ENCODE measurements around the gene GP9.
"Not testable (repeated sequence)": the region's sequence is repeated elsewhere in the genome, so short reads cannot be mapped to it uniquely, and the experiment has no call there.

GP9 gene

DNA sequence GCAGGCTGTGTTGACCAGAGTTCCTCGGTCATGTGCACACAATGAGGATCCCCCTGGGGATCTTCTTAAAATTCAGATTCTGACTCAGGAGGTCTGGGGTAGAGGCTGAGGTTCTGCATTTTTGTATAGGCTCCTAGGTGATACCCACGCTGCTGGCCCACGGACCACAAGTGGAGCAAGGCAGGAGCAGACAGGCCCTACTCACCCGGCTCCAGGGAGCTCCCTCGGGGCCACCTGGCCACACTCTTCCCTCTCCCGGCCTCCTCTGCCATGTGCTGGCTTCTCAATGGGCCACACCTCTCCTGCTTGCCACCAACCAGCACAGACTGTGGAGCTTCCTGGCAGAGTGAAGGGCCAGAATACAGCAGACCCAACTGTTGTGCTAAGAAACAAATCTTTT lies 23.9 kb downstream of the GP9 start:
- H3K4me3 ChIP-seq (ENCODE audit: control insufficient read depth, low read depth, low read length): no peak overlapping the region
- TF ChIP-seq, protein P1, sequence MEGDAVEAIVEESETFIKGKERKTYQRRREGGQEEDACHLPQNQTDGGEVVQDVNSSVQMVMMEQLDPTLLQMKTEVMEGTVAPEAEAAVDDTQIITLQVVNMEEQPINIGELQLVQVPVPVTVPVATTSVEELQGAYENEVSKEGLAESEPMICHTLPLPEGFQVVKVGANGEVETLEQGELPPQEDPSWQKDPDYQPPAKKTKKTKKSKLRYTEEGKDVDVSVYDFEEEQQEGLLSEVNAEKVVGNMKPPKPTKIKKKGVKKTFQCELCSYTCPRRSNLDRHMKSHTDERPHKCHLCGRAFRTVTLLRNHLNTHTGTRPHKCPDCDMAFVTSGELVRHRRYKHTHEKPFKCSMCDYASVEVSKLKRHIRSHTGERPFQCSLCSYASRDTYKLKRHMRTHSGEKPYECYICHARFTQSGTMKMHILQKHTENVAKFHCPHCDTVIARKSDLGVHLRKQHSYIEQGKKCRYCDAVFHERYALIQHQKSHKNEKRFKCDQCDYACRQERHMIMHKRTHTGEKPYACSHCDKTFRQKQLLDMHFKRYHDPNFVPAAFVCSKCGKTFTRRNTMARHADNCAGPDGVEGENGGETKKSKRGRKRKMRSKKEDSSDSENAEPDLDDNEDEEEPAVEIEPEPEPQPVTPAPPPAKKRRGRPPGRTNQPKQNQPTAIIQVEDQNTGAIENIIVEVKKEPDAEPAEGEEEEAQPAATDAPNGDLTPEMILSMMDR (conservative IDR thresholded peaks at IDR 0.05; ENCODE audit: control insufficient read depth, insufficient read depth, low read depth, low read length): no peak
- DNase-seq (ENCODE audit: low read depth): no peak

DNA sequence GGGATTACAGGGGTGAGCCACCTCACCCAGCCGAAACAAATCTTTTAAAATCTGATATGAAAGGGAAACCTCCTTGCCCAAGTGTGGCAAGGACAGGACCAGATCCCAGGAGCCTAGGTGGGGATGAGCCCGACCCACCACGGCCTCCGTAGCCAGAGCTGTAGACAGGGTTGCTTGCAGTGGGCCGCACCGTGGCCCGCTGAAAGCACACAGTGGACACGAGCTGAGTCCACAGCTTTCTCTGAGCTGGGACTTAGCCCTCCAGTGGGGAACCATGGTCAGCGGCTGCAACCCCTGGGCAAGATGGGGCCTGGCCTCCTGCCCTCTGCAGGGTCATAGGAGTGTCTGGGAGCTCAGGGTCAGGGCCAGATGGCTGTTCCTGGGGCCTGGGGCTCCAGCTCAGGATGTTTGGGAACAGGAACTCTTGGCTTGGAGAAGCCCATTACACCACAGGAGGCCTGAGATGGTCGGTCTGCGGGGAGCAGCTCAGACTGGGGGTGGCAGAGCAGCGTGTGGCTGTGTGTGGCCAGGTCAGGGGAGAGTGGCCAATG lies 24.7 kb downstream of the GP9 start:
- TF ChIP-seq, protein P1 (conservative IDR thresholded peaks at IDR 0.05; ENCODE audit: control insufficient read depth, insufficient read depth, low read depth, low read length): no peak
- no peak overlapping the region for H3K4me3 ChIP-seq (ENCODE audit: control insufficient read depth, low read depth, low read length)
- DNase-seq (ENCODE audit: low read depth): no peak

DNA sequence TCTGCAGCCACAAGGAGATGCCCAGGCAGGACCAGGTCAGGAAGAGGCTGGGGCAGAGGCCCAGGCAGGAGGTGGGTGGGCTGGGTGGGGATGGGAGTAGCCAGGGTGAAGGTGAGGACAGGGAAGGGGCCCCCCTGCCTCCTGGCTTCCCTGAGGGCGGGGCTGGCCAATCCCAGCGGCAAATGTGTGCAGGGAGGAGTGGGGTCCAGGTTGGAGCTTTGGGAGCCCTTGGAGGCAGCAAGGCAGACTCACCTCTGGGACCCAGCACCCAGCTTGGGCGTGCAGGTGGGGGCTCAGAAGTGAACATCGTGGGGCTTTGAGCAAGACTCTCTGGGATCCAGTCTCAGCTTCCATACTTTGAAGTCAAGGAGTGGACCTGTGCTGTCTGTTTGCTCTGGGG lies 25.2 kb downstream of the GP9 start:
- no peak overlapping the region for H3K4me3 ChIP-seq (ENCODE audit: control insufficient read depth, low read depth, low read length)
- TF ChIP-seq, protein P1 (conservative IDR thresholded peaks at IDR 0.05; ENCODE audit: control insufficient read depth, insufficient read depth, low read depth, low read length): no peak
- DNase-seq (ENCODE audit: low read depth): no peak

DNA sequence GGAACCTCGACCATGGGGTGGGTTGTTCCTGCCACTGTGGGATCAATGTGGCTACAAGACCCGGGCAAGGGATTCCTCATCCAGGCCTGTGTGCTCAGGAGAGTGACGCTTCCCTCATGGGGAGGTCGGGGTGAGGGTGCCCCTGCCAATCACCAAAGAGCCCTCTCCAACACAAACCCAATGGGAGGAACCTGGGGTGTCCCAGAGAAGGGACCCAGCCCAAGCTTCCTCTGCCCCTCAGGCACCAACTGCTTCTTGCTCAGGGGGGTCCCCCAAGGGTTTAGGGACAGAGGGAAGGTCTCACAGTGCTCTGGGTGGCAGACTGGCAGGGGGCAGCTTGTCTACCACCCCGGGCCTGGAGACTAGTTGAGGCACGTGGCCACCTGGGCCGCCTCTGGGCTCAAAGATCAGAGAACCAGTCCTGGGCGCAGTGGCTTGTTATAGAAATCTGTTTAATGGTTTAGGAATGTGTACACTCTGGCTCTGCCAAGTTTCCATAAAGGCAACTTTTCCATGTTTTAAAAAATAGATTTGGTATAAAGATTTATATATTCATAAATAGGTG lies 26.6 kb downstream of the GP9 start:
- TF ChIP-seq, protein P1 (conservative IDR thresholded peaks at IDR 0.05; ENCODE audit: control insufficient read depth, insufficient read depth, low read depth, low read length): no peak
- H3K4me3 ChIP-seq (ENCODE audit: control insufficient read depth, low read depth, low read length): no peak overlapping the region
- DNase-seq (ENCODE audit: low read depth): peak; percentile 11

DNA sequence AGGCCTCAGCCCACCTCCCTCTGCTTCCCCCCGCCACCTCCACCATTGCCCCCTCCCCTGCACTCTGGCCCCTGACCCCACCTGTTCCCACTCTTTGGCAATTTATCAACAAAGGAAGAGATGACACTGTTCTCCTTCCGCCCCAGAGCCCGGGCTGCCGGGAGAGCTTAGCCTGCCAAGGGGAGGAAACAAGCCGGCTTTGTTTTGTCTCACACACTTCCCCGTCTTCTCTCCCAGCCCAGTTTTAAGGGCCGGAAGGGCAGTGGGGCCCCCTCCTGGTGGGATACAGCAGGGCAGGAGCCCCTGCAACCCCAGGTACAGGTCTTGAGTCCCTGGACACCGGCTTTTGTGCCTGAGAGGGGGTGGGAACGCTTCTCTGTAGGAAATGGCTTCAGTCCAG lies 27.3 kb downstream of the GP9 start:
- DNase-seq (ENCODE audit: low read depth): peak; percentile 40
- H3K4me3 ChIP-seq (ENCODE audit: control insufficient read depth, low read depth, low read length): not testable (repeated sequence)

DNA sequence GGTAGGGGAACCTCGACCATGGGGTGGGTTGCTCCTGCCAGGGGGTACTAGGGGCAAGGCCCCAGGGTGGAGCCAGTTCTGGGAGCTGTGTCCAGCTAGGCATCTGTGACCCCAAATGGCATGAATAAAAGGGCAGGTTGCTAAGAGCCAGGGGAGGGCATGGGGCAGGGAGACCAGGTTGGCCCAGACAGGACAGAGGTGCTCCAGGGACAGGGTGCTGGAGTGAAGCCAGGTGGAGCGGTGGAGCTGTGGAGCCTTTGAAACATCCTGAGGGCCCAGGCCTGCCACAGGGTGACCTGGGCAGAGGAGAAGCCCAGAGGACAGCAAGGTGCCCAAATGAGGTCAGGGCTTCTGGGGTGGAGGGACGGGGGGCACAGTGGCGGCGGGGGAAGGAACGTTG lies 27.7 kb downstream of the GP9 start:
- DNase-seq (ENCODE audit: low read depth): not testable (repeated sequence)

DNA sequence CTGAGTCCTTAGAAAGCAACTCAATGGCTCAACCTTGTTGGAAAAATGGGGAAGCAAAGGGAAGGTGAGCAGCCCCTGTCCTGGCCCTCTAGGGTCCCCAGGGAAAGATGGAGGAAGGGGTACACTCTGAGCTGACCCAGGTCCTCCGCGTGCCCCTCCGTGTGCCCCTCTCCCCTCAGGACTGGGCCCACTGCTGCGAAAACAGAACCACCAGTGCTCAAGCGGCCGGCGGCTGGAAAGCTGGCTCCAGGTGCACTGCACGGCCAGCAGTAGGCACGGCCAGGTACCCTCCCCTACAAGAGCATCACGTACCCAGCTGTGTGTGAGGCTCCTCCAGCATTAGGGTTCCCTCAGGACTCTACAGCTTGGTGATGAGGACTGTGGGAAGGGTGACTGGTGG lies 34.7 kb downstream of the GP9 start:
- no peak overlapping the region for H3K4me3 ChIP-seq (ENCODE audit: control insufficient read depth, low read depth, low read length)
- TF ChIP-seq, protein P1 (conservative IDR thresholded peaks at IDR 0.05; ENCODE audit: control insufficient read depth, insufficient read depth, low read depth, low read length): no peak
- DNase-seq (ENCODE audit: low read depth): no peak

More for the DNA sequence above, 27.7 kb downstream of the GP9 start:
- H3K4me3 ChIP-seq (ENCODE audit: control insufficient read depth, low read depth, low read length): not testable (repeated sequence)

DNA sequence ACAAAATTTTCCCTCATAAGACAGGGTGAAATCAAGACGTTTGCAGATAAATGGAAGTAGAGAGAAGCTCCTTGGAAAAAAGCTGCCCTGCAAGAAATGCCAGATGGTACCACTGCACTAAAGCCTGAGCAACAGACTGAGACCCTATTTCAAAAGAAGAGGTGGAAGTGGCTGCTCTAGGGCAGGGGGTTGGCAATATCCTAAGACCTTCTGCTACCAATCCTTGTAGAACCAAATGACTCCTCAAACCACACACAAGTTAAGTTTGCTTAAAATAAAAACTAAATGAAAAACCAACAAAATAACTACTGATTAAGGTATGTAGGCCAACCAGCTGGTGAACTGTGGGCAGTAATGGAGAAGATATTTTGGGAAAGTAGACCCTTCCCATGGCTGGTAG lies 39.7 kb downstream of the GP9 start:
- no peak for DNase-seq (ENCODE audit: low read depth)
- no peak overlapping the region for H3K4me3 ChIP-seq (ENCODE audit: control insufficient read depth, low read depth, low read length)
- TF ChIP-seq, protein P1 (conservative IDR thresholded peaks at IDR 0.05; ENCODE audit: control insufficient read depth, insufficient read depth, low read depth, low read length): no peak
